ENCODE data around the gene SLU7. TPM values are rescaled to one million over a fixed set of nuclear protein-coding genes. Genes with fewer than 3 reads are reported as not detected.

The SLU7 gene
- total and polyA plus RNA-seq, 4 donors, result 26.7 to 35.6 (median 34.8) TPM

DNA sequence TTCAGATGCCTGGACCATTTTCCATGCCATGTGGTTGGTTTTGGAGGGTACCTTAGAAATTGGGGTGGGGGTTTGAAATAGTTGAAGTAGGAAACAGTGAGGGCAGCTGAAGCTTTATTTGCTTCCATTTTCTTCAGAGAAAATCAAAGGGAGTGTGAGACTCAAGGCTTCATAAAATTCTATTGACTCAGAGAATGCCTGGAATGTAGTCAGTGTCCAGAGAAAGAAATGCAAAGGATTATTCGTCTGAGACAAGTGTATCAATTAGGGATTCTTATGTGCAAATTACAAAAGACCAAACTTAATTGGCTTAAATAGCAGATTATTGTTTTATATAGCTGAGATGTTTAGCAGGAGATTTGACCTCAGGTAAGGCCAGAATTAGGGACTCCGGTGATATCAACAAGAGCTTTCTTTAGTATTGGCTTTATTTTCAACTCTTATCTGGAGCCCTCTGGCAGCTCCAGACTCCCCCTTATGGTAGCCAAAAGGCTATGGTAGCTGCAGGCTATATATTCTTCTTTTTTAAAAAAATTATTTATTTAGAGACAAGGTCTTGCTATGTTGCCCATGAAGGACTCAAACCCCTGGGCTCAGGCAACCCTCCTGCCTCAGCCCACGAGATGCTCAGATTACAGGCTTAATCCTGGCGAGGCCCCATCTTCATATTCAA lies 41.6 kb upstream of the SLU7 start:
- H3K4me3 ChIP-seq, result no peak overlapping the region
- no peak overlapping the region for H3K9ac ChIP-seq (ENCODE audit: insufficient read depth in 1 of 2, low read length in 2 of 2)
- no peak overlapping the region for H3K27ac ChIP-seq (ENCODE audit: low read depth in 1 of 2, low read length in 1 of 2)
- ATAC-seq (ENCODE audit: insufficient read depth, low FRiP score) (no peak), DNase-seq (no peak)
- 89 to 92% methylated on average over 4 of the region's 4 CpGs for WGBS, 2 donors
- no peaks in the 10 kb centered on the region for H3K27me3 ChIP-seq (ENCODE audit: control insufficient read depth in 3 of 3, insufficient read depth in 3 of 3, low read length in 2 of 3)
- no peaks in the 10 kb centered on the region for H3K36me3 ChIP-seq (ENCODE audit: control insufficient read depth in 4 of 4, insufficient read depth in 4 of 4, low read length in 4 of 4)
- H3K9me3 ChIP-seq (ENCODE audit: control insufficient read depth in 4 of 4, insufficient read depth in 3 of 4, low read length in 3 of 4), result no peaks in the 10 kb centered on the region
- TF ChIP-seq, protein P1, sequence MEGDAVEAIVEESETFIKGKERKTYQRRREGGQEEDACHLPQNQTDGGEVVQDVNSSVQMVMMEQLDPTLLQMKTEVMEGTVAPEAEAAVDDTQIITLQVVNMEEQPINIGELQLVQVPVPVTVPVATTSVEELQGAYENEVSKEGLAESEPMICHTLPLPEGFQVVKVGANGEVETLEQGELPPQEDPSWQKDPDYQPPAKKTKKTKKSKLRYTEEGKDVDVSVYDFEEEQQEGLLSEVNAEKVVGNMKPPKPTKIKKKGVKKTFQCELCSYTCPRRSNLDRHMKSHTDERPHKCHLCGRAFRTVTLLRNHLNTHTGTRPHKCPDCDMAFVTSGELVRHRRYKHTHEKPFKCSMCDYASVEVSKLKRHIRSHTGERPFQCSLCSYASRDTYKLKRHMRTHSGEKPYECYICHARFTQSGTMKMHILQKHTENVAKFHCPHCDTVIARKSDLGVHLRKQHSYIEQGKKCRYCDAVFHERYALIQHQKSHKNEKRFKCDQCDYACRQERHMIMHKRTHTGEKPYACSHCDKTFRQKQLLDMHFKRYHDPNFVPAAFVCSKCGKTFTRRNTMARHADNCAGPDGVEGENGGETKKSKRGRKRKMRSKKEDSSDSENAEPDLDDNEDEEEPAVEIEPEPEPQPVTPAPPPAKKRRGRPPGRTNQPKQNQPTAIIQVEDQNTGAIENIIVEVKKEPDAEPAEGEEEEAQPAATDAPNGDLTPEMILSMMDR (IDR thresholded peaks at IDR 0.05; ENCODE audit: control extremely low read depth, extremely low read depth), result no peak
- no peaks in the 10 kb centered on the region for H3K4me1 ChIP-seq (ENCODE audit: control insufficient read depth in 5 of 5, insufficient read depth in 5 of 5, low read length in 5 of 5)

DNA sequence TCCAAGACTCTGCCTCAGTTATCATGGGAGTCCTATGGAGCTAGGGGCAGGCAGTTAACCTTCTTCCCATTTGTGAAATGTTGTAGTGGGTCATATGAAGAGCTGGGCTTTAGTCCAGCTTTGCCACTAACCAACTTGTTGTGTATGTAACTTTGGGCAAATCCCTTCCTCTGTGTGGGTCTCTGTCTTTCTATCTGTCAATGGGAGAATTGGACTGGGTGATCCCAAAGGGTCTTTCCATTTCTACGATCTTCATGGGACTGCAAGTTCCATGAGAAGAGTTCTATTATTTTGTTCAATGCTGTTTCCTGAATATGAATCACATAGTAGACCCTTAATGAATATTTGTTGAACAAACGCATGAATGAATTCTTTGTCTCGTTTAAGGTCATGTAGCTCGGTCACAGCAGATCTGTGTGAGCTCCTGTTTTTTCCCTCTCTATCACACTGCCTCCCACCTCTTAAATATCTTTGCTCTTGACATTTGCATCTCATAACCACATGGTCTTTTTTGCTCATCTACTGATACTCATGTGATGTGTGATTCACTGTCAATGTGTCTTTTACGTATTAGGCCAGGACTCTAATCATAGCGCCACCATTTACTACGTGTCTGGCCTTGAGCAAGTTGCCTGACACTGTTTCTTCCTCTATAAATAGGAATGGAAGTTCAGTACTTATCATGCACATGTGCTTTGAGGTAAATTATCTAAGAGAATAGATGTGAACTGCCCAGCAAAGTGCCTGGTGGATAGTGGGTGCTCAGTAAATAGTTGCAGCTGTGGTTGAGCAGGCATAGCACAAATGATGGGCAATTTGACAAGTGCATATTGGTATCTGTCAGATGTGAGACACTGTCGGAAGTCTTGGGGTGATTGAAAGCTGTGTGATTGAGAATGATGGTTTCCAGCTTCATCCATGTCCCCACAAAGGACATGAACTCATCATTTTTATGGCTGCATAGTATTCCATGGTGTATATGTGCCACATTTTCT lies 40.2 kb upstream of the SLU7 start:
- DNase-seq (no peak), ATAC-seq (ENCODE audit: insufficient read depth, low FRiP score) (no peak)
- H3K27me3 ChIP-seq (ENCODE audit: control insufficient read depth in 3 of 3, insufficient read depth in 3 of 3, low read length in 2 of 3), result no peaks in the 10 kb centered on the region
- H3K9me3 ChIP-seq (ENCODE audit: control insufficient read depth in 4 of 4, insufficient read depth in 3 of 4, low read length in 3 of 4), result no peaks in the 10 kb centered on the region
- TF ChIP-seq, protein P1 (IDR thresholded peaks at IDR 0.05; ENCODE audit: control extremely low read depth, extremely low read depth), result no peak
- H3K4me3 ChIP-seq, result no peak overlapping the region
- WGBS, 2 donors, result 90 to 92% methylated on average over 8 of the region's 8 CpGs
- H3K27ac ChIP-seq (ENCODE audit: low read depth in 1 of 2, low read length in 1 of 2), result no peak overlapping the region
- H3K36me3 ChIP-seq (ENCODE audit: control insufficient read depth in 4 of 4, insufficient read depth in 4 of 4, low read length in 4 of 4), result no peaks in the 10 kb centered on the region
- no peak overlapping the region for H3K9ac ChIP-seq (ENCODE audit: insufficient read depth in 1 of 2, low read length in 2 of 2)
- no peaks in the 10 kb centered on the region for H3K4me1 ChIP-seq (ENCODE audit: control insufficient read depth in 5 of 5, insufficient read depth in 5 of 5, low read length in 5 of 5)

DNA sequence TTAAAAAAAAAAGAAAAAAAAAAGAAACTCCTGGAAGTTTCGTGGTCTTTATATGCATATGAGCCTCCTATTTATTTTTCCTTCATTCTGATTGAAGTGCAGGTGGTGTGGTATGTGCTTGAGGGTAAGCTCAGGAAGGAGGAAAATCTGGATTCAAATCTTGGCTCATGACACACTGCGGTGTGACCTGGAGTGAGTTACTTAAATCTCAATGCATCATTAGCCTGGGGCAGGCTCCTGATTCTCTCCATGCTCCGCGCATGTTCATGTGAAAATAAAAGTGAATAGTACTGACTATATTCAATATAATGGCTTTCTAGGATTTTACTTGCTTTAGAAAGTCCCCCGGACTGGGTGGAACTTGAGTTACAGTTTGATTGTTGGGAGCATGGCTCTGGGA lies 38.4 kb upstream of the SLU7 start:
- no peak for DNase-seq
- TF ChIP-seq, protein P1 (IDR thresholded peaks at IDR 0.05; ENCODE audit: control extremely low read depth, extremely low read depth), result no peak
- no peaks in the 10 kb centered on the region for H3K36me3 ChIP-seq (ENCODE audit: control insufficient read depth in 4 of 4, insufficient read depth in 4 of 4, low read length in 4 of 4)
- no peaks in the 10 kb centered on the region for H3K27me3 ChIP-seq (ENCODE audit: control insufficient read depth in 3 of 3, insufficient read depth in 3 of 3, low read length in 2 of 3)
- peaks cover 0 to 1% (median 0%) of the 10 kb centered on the region in 4 donors for H3K9me3 ChIP-seq (ENCODE audit: control insufficient read depth in 4 of 4, insufficient read depth in 3 of 4, low read length in 3 of 4)
- H3K4me3 ChIP-seq, result no peak overlapping the region
- WGBS, 2 donors, result 93 to 95% methylated on average over 5 of the region's 5 CpGs
- ATAC-seq (ENCODE audit: insufficient read depth, low FRiP score), result no peak
- H3K4me1 ChIP-seq (ENCODE audit: control insufficient read depth in 5 of 5, insufficient read depth in 5 of 5, low read length in 5 of 5), result no peaks in the 10 kb centered on the region
- no peak overlapping the region for H3K27ac ChIP-seq (ENCODE audit: low read depth in 1 of 2, low read length in 1 of 2)
- H3K9ac ChIP-seq (ENCODE audit: insufficient read depth in 1 of 2, low read length in 2 of 2), result no peak overlapping the region

Data from lung (tissue), 12 donors.